ACHN (cell line): ENCODE measurements around the gene ACHE.

Experiments used
- DNase-seq: peaks from one replicate; pipeline ENCODE4 v3.0.0-alpha.2; 2015
- in situ Hi-C: cut with HindIII; loops from 2 replicates; pipeline ENCODE4 v1.10.0; 2017; ENCODE audit warnings: low sequenced_read_pairs, low pct_ligation_motif_present, low pct_unique_long_range_greater_than_20kb

The ACHE gene

GRCh38 chr7:100840470-100841100 lies 55.1 kb downstream of the ACHE start:
- no peak for DNase-seq
- in situ Hi-C loops = loop anchor here (25.0 kb wide), 1 partner anchor 128 kb away; the partner anchor contains the start of genes EPO and POP7
